DMS79 treated with DMSO at 0.1 percent for 48 hours (cell line): Measurements from ENCODE around the gene HPD.
A peak's percentile ranks its signal among the peaks of the same experiment; 100 is the strongest.

Source experiments
- DNase-seq: peaks from one replicate; lab custom pipeline; 2025; lab: John Stamatoyannopoulos, UW

Gene HPD

DNA sequence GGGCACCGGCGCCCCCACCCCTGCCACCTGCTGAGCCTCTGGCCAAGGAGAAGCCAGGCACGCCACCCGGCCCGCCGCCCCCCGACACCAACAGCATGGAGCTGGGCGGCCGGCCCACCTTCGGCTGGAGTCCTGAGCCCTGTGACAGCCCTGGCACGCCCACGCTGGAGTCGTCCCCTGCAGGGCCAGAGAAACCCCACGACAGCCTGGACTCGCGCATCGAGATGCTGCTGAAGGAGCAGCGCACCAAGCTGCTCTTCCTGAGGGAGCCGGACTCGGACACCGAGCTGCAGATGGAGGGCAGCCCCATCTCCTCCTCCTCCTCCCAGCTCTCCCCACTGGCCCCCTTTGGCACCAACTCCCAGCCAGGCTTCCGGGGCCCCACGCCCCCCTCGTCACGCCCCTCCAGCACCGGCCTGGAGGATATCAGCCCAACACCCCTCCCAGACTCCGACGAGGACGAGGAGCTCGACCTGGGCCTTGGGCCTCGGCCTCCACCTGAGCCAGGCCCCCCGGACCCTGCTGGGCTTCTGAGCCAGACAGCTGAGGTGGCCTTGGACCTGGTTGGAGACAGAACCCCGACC lies 48.3 kb downstream of the HPD start:
- DNase-seq, result no peak

DNA sequence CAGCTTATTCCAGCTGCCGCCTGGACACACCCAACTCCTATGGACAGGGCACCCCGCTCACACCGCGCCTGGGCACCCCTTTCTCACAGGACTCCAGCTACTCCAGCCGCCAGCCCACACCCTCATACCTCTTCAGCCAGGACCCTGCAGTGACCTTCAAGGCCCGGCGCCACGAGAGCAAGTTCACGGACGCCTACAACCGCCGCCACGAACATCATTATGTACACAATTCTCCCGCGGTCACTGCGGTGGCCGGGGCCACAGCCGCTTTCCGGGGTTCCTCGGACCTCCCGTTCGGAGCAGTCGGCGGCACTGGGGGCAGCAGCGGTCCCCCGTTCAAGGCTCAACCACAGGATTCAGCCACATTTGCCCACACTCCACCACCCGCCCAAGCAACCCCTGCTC lies 48.9 kb downstream of the HPD start:
- DNase-seq, result no peak

DNA sequence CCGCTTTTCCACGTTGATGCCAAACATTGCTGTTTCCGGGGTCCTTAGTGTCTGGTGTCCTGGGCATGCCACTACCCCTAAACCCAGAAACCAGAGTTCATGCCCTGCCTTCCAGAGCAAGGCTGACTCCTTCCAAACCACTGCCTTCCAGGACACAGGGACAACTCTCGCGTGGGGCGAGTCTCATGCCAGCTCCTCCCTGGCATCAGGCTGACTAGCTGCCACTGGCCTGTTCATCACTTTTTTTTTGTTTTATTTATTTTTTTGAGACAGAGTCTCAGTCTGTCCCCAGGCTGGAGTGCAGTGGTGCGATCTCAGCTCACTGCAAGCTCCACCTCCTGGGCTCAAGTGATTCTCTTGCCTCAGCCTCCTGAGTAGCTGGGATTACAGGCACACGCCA lies 50.0 kb downstream of the HPD start:
- DNase-seq, result no peak

- DNase-seq, result no peak
Observed at GRCh38 chr12:121807642-121808347, 50.9 kb downstream of the HPD start.

GRCh38 chr12:121806546-121807423 lies 51.9 kb downstream of the HPD start:
- DNase-seq, result peak; percentile 28

GRCh38 chr12:121806009-121806545 lies 52.6 kb downstream of the HPD start:
- DNase-seq, result no peak

DNA sequence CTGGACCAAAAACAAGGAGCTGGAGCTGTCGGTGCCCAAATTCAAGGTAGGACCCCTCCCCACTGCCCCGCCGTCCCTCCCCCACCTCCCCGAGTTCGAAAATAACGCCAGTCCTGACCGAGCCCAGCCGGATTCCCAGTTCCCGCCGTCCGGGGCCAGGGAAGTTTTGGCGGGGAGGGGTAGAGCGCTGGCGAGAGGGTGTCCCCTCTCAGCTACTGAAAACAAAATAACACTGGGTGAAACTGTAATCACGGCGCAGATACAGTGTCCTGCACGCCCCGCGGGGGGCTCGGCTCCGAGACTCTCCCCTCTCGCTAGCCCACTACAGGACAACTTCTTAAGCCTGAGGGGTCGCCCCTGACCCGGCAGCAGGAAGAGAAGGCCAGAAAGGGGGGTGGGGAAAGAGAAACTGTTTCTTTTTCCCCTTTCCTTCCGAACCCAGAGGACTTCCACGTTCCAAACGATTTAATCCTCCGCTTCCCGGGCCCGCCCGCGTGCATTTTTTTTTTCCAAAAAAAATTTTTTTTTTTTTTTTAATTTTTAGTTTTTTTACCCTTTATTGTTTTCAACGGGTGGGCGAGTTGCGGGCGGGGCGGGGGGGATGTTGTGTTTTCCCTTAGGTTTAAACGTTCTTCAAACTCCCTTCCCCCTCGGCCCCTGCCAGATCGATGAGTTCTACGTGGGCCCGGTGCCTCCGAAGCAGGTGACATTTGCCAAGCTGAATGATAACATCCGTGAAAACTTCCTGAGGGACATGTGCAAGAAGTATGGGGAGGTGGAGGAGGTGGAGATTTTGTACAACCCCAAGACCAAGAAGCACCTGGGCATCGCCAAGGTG lies 53.3 kb downstream of the HPD start:
- DNase-seq, result peak; percentile 18

DNA sequence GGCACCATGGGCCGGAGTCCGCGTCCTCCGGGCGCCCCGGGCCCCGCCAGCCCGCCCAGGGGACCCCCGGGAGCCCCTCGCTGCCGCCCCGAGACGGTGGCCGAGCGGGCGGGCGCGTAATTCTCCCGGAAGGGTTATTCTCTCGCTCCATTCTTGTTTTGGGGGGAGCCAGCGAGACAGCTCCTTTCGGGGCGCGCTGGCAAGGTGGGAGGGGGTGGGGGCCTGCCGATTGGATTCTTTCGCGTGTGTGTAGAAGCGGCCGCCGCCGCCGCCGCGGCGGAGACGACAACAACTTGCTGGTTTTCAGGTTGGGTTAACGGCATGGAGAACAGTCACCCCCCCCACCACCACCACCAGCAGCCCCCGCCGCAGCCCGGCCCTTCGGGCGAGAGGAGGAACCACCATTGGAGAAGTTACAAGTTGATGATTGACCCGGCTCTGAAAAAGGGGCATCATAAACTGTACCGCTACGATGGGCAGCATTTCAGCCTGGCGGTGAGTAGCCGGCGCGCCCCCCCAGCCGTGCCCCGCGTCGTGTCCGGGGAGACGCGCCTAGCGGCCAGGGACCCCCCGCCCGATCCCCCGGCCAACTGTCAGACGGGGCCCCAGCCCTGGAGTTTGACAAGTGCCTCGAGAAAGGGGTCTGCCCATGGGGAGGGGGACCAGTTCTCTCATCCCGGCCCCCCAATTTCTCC lies 54.1 kb downstream of the HPD start:
- no peak for DNase-seq

GRCh38 chr12:121803861-121804416 lies 54.7 kb downstream of the HPD start, which contains the start of gene SETD1B:
SETD1B (plus strand) TSS chr12:121804009; CDS start chr12:121804738, 729 bp downstream.
- peak; percentile 14 for DNase-seq

DNA sequence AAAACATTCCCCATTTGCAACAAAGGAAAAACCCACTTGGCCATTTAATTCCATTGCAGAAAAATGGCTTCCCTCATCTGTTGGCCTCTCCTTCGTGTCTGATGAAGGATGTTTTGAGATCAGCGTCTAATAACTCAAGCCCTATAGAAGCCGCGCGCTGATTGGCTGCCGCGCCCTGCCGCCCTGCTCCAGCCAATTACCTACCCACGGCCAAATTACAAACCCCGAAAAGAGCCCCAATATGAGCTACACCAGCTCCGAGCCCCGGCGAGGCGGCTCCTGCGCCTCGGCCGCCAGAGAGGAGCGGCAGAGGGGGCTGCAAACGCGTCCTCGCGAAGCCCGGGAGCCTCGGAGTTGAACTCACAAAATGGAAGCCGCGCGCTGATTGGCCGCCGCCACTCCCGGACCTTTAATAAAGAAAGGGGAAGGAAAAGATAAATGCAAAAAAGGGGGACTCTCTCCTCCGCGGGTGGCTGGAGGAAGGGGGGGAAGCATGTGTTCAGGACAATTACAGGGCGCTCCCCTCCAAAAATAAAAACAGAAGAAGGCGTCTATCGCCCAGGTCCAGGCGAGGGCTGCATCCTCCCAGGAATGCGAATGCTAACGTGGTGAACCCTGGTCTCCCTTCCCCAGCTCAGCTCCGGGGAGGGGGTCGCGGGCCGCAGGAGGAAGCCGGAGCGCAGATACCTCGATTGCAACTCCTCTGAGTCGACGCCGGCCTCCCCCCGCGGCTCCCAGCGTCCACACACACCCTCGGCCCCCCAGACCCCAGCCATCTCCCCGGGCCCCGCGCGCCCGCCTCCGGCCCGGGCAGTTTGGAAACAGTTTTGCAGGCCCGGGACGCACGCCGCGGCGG lies 55.6 kb downstream of the HPD start:
- peak; percentile 96 for DNase-seq

DNA sequence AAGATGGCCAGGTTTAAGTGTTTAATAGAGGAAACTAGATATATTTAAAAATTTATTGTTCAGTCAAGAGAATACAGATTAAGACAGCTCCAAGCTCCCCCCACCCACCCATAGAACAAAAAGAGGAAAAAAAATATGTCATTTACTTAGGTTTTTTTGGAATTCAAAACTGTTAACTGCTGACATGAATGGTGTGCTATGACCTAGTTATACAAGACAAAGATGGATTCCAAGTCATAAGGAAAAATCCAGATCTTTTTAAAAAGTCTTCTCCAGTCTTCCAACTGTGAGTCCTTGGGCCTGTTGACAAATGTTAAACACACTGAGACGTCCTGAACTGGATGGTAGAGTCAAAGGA lies 56.2 kb downstream of the HPD start:
- no peak for DNase-seq

- DNase-seq, result peak; percentile 80
Observed at GRCh38 chr12:121801595-121802484, 56.8 kb downstream of the HPD start.

DNA sequence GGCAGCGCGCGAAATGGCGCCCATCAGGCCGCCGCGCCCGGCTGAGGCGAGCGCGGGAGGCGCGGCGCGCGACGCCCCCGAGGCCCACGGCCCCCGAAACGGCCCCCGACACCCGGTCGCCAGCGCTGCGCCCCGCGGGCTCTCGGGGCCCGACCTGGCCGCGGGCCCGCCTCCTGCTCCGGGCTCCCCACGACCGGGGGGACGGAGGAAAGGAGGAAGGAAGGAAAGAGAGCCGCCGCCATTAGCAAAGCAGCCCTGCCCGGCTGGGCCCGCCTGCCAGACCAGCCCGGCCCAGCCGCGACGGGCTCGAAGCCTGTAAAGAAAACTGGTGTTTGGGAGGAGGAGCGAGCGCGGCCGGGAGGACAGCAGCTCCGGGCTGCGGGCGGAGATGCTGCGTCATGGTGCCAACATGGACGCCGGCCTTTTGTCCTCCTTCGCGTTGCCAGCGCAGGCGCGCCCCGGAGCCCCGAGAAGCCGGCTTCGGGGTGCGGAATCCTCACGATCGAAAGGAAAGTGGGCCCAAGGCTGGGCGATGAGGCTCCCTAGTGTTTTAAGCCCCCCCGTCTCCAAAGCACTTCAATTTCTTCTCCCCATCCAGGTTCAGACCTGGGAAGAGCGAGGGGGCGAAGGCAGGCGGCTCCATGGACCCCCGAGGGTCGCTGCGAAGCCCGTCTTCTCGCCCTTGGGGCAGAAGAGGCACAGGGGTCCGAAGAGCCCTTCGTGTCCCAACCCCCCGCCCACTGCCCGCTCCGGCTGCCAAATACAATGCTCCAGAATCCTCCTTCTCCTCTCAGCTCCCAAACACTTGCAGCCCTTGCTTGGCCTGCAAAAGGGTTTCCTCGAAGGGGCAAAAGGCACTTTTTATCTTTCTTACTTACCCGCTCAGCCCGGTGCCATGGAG lies 57.7 kb downstream of the HPD start:
- DNase-seq, result peak; percentile 54

DNA sequence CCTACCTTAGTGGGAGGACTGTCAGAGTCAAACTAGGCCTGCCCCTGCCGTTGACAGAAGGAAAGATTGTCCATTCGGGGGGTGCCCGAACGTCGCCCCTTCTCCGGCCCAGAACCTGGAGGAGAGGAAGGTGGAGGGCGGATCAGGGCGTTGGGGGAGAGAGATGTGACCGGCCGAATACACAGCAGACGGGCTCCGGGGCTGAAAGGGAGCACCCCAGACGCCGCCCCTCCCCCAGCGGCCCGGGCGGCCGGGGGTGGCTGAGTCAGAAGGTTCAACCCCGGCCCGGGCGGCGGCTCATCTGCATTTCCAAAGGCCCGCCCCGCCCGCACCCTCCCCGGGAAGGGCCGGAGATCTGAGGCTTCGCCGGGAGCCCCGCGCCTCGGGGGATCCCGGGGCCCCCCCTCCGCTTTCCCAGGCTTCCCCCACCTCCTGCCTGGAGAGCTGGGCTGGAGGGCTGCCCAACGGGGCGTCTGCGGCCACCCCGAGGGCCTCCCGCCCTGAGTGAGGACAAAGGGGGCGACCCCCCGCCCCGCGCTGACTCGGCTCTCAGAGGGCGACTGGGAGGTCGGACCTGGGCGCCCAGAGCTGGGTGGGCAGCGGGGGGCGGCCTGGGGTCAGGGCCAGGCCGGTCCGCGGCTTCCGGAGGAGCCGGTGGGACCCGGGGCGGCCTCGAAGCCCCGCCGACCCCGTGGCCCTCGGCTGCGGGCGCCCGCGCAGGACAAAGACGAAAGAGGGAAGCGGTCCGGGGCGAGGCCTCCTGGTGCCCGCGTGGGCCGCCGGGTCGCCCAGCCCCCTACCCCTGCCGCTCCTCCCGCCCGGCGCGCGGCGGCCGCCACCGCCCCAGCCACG lies 58.6 kb downstream of the HPD start:
- peak; percentile 84 for DNase-seq

DNA sequence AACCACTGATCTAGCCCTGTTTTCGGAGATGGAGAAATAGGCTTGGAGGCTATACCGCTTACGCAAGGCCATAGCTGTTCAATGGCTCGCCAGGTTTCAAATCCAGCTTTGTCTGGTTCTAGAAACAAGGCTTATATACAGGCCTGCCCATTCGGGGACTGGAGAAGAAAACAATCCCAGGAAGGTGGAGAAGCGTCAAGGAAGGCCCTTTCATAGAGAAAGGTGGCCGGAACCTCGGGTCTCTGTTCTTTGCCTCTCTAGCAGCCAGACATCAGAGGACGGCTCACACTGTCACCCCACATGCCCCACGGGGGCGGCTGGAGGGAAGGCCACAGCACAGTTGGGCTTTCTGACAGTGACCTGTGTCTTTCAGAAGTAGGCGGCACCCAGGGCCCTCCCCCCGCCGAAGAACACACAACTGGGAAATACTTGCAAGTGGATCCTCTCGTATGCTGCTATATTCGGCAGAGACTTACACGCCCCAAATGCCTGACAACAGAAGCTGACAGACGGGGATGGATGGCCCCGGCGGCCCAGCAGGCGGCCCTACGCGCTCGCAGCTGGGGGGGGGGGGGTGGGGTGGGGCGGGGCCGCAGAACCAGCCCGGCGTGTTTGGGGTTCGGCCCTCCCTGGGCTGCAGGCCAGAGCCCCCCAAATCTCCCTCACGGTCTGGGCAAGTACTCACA lies 59.4 kb downstream of the HPD start:
- peak; percentile 84 for DNase-seq

DNA sequence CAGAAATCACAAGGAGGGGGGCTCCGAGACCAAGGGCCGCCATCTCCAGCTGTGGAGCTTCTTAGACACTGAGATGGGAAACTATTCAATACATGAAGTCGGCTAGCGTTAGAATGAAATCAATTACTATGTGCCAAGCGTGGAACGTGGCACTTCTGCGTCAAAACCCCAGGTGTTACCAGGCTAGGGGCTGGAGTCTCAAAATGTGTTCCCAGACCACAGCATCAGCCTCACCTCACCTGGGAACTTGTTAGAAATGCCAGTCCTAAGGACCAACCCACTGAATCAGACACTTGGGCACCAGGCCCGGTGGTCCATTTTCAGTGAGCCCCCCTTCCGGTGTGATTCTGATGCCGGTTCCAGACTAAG lies 59.9 kb downstream of the HPD start:
- no peak for DNase-seq
